MM.1S (cell line): ENCODE data around the gene PKMYT1.

ENCODE experiments used
- DNase-seq: peaks from one replicate; pipeline ENCODE4 v3.0.0-alpha.2; 2015
- H2AFZ ChIP-seq: fragments of 300-600 bp; sonication (generic); 2 replicates; pipeline ENCODE4 v1.6.0; 2016; ENCODE audit warnings: antibody characterized with exemption, low read length
- H3F3A ChIP-seq: fragments of 300-600 bp; sonication (generic); 2 replicates; pipeline ENCODE4 v1.6.1; 2016; ENCODE audit warnings: mild to moderate bottlenecking, antibody characterized with exemption, low read length, moderate library complexity, mixed read lengths; ENCODE audit not compliant: insufficient read depth
- H3K27ac ChIP-seq: fragments of 300-600 bp; sonication (generic); 2 replicates; pipeline ENCODE4 v1.5.1; 2016; ENCODE audit warnings: mild to moderate bottlenecking, low read length
- H3K27me3 ChIP-seq: fragments of 300-600 bp; sonication (generic); replicated peaks from 2 replicates; pipeline ENCODE4 v1.6.0; 2016; ENCODE audit warnings: low read length; ENCODE audit not compliant: insufficient read depth
- H3K36me3 ChIP-seq: fragments of 300-600 bp; sonication (generic); replicated peaks from 2 replicates; pipeline ENCODE4 v1.6.1; 2016; ENCODE audit warnings: mild to moderate bottlenecking, low read length, mixed read lengths; ENCODE audit not compliant: insufficient read depth
- H3K4me1 ChIP-seq: fragments of 300-600 bp; sonication (generic); 2 replicates; pipeline ENCODE4 v1.6.1; 2016; ENCODE audit warnings: low read length, mixed read lengths
- H3K4me2 ChIP-seq: fragments of 300-600 bp; sonication (generic); 2 replicates; pipeline ENCODE4 v1.6.0; 2016; ENCODE audit warnings: low read depth, low read length
- H3K4me3 ChIP-seq: fragments of 300-600 bp; sonication (generic); 2 replicates; pipeline ENCODE4 v1.5.1; 2016; ENCODE audit warnings: low read length, mixed read lengths
- H3K79me2 ChIP-seq: fragments of 300-600 bp; sonication (generic); 2 replicates; pipeline ENCODE4 v1.6.1; 2016; ENCODE audit warnings: mixed run types, low read length, mixed read lengths
- H3K9ac ChIP-seq: fragments of 300-600 bp; sonication (generic); 2 replicates; pipeline ENCODE4 v1.6.1; 2016; ENCODE audit warnings: low read length, mixed read lengths
- H3K9me2 ChIP-seq: fragments of 300-600 bp; sonication (generic); replicated peaks from 2 replicates; pipeline ENCODE4 v1.6.1; 2016; ENCODE audit warnings: mild to moderate bottlenecking, low read length, mixed read lengths; ENCODE audit not compliant: insufficient read depth
- H3K9me3 ChIP-seq: fragments of 300-600 bp; sonication (generic); replicated peaks from 2 replicates; pipeline ENCODE4 v1.6.1; 2016; ENCODE audit warnings: mild to moderate bottlenecking, low read length, mixed read lengths; ENCODE audit not compliant: insufficient read depth
- H4K20me1 ChIP-seq: fragments of 300-600 bp; sonication (generic); 2 replicates; pipeline ENCODE4 v1.6.1; 2016; ENCODE audit warnings: mild to moderate bottlenecking, low read length, moderate library complexity, mixed read lengths; ENCODE audit not compliant: insufficient read depth
- EZH2 ChIP-seq: fragments of 300-600 bp; sonication (generic); optimal IDR thresholded peaks from 2 replicates; pipeline ENCODE3; 2017; ENCODE audit warnings: low read depth, mild to moderate bottlenecking, antibody characterized with exemption, low read length, mixed read lengths
- EZH2phosphoT487 ChIP-seq: fragments of 300-600 bp; sonication (generic); IDR thresholded peaks from 2 replicates; pipeline ENCODE4 v1.6.1; 2018; ENCODE audit warnings: antibody characterized with exemption, low read length
- TF ChIP-seq, protein P1 (sequence below): fragments of 300-600 bp; sonication (generic); IDR thresholded peaks from 2 replicates; pipeline ENCODE4 v1.5.1; 2016; ENCODE audit warnings: antibody characterized with exemption, low read length, mixed read lengths

Gene PKMYT1

GRCh38 chr16:2976673-2977072 lies 3.6 kb downstream of the PKMYT1 start:
- Histone ChIP-seq H3K79me2 (peaks cover 37% of the 10 kb centered on the region), H3K9me2 (no peaks in the 10 kb centered on the region), H3K9ac (no peak overlapping the region), H3K27me3 (no peaks in the 10 kb centered on the region), H3K4me2 (no peak overlapping the region), H3F3A (peaks cover 15% of the 10 kb centered on the region), H3K4me1 (no peaks in the 10 kb centered on the region), H3K36me3 (no peaks in the 10 kb centered on the region; the same call in 1 of the 2 replicates), H3K27ac (no peak overlapping the region), H4K20me1 (no peaks in the 10 kb centered on the region), H2AFZ (no peak overlapping the region), H3K4me3 (no peak overlapping the region), H3K9me3 (no peaks in the 10 kb centered on the region)
- no peak for DNase-seq
- TF ChIP-seq EZH2 (no peak), EZH2phosphoT487 (no peak)
- TF ChIP-seq, protein P1, sequence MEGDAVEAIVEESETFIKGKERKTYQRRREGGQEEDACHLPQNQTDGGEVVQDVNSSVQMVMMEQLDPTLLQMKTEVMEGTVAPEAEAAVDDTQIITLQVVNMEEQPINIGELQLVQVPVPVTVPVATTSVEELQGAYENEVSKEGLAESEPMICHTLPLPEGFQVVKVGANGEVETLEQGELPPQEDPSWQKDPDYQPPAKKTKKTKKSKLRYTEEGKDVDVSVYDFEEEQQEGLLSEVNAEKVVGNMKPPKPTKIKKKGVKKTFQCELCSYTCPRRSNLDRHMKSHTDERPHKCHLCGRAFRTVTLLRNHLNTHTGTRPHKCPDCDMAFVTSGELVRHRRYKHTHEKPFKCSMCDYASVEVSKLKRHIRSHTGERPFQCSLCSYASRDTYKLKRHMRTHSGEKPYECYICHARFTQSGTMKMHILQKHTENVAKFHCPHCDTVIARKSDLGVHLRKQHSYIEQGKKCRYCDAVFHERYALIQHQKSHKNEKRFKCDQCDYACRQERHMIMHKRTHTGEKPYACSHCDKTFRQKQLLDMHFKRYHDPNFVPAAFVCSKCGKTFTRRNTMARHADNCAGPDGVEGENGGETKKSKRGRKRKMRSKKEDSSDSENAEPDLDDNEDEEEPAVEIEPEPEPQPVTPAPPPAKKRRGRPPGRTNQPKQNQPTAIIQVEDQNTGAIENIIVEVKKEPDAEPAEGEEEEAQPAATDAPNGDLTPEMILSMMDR: no peak

DNA sequence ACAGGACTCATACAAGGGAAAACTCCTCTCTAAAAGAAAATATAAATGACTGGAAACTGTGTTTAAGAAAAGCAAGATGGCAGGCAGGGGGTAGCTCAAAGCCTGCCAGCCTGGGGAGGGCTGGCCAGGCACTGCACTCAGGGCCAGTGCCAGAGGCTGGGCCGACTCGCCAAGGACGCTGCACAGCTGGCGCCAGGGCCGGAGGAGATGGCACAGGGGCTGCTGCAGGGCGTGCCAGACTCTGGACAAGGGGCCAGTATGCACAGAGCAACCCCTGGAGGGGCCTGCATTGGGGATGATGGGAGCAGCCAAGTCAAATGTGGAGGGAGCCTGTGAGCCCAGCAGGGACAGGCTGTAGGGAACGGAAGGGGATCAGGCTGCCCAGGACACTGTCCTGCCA lies 4.0 kb downstream of the PKMYT1 start:
- H3K36me3 ChIP-seq: no peaks in the 10 kb centered on the region; the same call in 1 of the 2 replicates
- no peak overlapping the region for H2AFZ ChIP-seq
- no peaks in the 10 kb centered on the region for H4K20me1 ChIP-seq
- no peaks in the 10 kb centered on the region for H3K9me3 ChIP-seq
- H3K27me3 ChIP-seq: no peaks in the 10 kb centered on the region
- no peaks in the 10 kb centered on the region for H3K9me2 ChIP-seq
- no peaks in the 10 kb centered on the region for H3K4me1 ChIP-seq
- no peak for DNase-seq
- H3K79me2 ChIP-seq: peaks cover 42% of the 10 kb centered on the region
- H3K4me2 ChIP-seq: no peak overlapping the region
- no peak overlapping the region for H3K9ac ChIP-seq
- no peak overlapping the region for H3K4me3 ChIP-seq
- H3K27ac ChIP-seq: no peak overlapping the region
- H3F3A ChIP-seq: peaks cover 15% of the 10 kb centered on the region
- no peak for TF ChIP-seq EZH2
- TF ChIP-seq EZH2phosphoT487: no peak
- TF ChIP-seq, protein P1: no peak

DNA sequence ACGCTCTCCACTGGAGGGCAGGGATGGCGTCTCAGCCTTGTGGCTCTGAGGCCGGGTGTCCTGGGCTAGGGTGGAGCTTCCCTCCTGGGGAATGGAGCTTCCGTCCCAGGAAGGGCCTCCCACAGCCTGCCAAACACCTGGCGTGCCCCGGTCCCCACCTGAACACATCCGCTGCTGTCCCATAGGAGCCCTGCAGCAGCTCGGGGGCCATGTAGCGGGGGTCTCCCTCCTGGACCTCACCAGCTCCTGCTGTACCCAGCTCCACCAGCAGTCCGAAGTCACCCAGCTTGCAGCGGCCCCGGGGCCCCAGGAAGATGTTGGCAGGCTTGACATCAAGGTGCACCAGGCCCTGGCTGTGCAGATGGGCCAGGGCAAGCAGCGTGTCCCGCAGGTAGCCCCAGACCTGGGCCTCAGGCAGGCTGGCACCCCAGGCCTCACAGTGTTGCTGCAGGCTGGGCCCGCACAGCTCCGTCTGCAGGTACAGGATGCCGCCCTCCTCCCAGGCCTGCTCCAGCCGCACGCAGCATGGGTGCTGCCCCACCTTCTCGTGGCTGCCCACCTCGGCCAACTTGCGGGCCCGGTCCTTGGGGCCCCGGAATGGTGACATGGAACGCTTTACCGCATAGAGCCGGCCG lies 5.0 kb downstream of the PKMYT1 start:
- H3K79me2 ChIP-seq: peaks cover 51% of the 10 kb centered on the region
- peaks cover 15% of the 10 kb centered on the region for H3F3A ChIP-seq
- H3K27me3 ChIP-seq: no peaks in the 10 kb centered on the region
- no peak for DNase-seq
- H4K20me1 ChIP-seq: no peaks in the 10 kb centered on the region
- H3K36me3 ChIP-seq: no peaks in the 10 kb centered on the region; the same call in 1 of the 2 replicates
- no peaks in the 10 kb centered on the region for H3K9me3 ChIP-seq
- H3K27ac ChIP-seq: no peak overlapping the region
- no peak overlapping the region for H2AFZ ChIP-seq
- H3K4me3 ChIP-seq: no peak overlapping the region
- no peak overlapping the region for H3K4me2 ChIP-seq
- H3K9ac ChIP-seq: no peak overlapping the region
- no peak for TF ChIP-seq EZH2phosphoT487
- no peaks in the 10 kb centered on the region for H3K4me1 ChIP-seq
- H3K9me2 ChIP-seq: no peaks in the 10 kb centered on the region

- Histone ChIP-seq H3K79me2 (peaks cover 52% of the 10 kb centered on the region), H3K4me3 (no peak overlapping the region), H3K4me2 (no peak overlapping the region), H3K4me1 (no peaks in the 10 kb centered on the region), H3F3A (peaks cover 19% of the 10 kb centered on the region), H3K27me3 (no peaks in the 10 kb centered on the region), H2AFZ (no peak overlapping the region), H3K9me2 (no peaks in the 10 kb centered on the region), H3K27ac (no peak overlapping the region), H3K9me3 (no peaks in the 10 kb centered on the region), H3K9ac (no peak overlapping the region), H4K20me1 (no peaks in the 10 kb centered on the region), H3K36me3 (no peaks in the 10 kb centered on the region; the same call in 1 of the 2 replicates)
- DNase-seq: no peak
- TF ChIP-seq, protein P1: no peak
- TF ChIP-seq EZH2phosphoT487 (no peak), EZH2 (no peak)
Measured at GRCh38 chr16:2974319-2975056, 5.8 kb downstream of the PKMYT1 start.
